Chondrocyte (in vitro differentiated cells): ENCODE data around the gene ZBTB18. TPM values are rescaled to one million over a fixed set of nuclear protein-coding genes. Genes with fewer than 3 reads are reported as not detected.

Experiments
- DNase-seq: peaks from one replicate; pipeline ENCODE4 v3.0.0; 2021; ENCODE audit warnings: mixed read lengths, low spot score
- H3K27ac Mint-ChIP-seq: one replicate; pipeline ENCODE4 v1.8.0; 2021; ENCODE audit warnings: mild to moderate bottlenecking, moderate library complexity, mixed read lengths; ENCODE audit not compliant: unreplicated experiment
- H3K27me3 Mint-ChIP-seq: 2 replicates; pipeline ENCODE4 v1.8.0; 2021; ENCODE audit warnings: low read depth, mixed read lengths
- H3K36me3 Mint-ChIP-seq: 2 replicates; pipeline ENCODE4 v1.8.0; 2021; ENCODE audit warnings: low read depth, mixed read lengths
- H3K4me1 Mint-ChIP-seq: 2 replicates; pipeline ENCODE4 v1.8.0; 2021; ENCODE audit warnings: low read depth, mild to moderate bottlenecking, mixed read lengths
- H3K4me3 Mint-ChIP-seq: one replicate; pipeline ENCODE4 v1.8.0; 2021; ENCODE audit warnings: mild to moderate bottlenecking, moderate library complexity, mixed read lengths; ENCODE audit not compliant: unreplicated experiment
- H3K9me3 Mint-ChIP-seq: 2 replicates; pipeline ENCODE4 v1.8.0; 2021; ENCODE audit warnings: low read depth, mixed read lengths
- CTCF ChIP-seq: fragments of 200-600 bp; sonication (generic); IDR thresholded peaks from 2 replicates; pipeline ENCODE4 v1.5.0; 2021; ENCODE audit warnings: antibody characterized with exemption, mild to moderate bottlenecking, moderate library complexity
- long read RNA-seq: library from polyadenylated mRNA; stranded (forward); transcript quantifications from one replicate; pipeline ENCODE4 v2.0.0, GENCODE V29; 2021
- total RNA-seq: library from RNA; stranded (reverse); gene quantifications from 3 replicates; pipeline ENCODE4 v1.2.1, GENCODE V29; 2021

The ZBTB18 gene
- total RNA-seq, result 21.1 to 21.5 TPM (median 21.2 TPM) in 3 replicates
- long read RNA-seq, partial matches to known transcripts, result 0 of 3 reads
- long read RNA-seq, other reads (novel, unspliced or antisense), result 3 of 3 reads

GRCh38 chr1:244050835-244051444 is at the start of gene ZBTB18:
ZBTB18 (plus strand) TSS chr1:244051283; CDS start chr1:244051432, 149 bp downstream.
- Mint-ChIP-seq H3K27me3 (no peaks in the 10 kb centered on the region), H3K36me3 (peaks cover 3% of the 10 kb centered on the region), H3K9me3 (no peaks in the 10 kb centered on the region), H3K27ac (no peak within 1 kb of the TSS), H3K4me3 (no peak within 1 kb of the TSS), H3K4me1 (peaks cover 20% of the 10 kb centered on the region)
- DNase-seq, result no peak
- TF ChIP-seq CTCF, result peak; percentile 19

- no peak for TF ChIP-seq CTCF
- H3K36me3 Mint-ChIP-seq, result no peaks in the 10 kb centered on the region
- H3K4me3 Mint-ChIP-seq, result no peak overlapping the region
- H3K4me1 Mint-ChIP-seq, result peaks cover 4% of the 10 kb centered on the region
- no peak overlapping the region for H3K27ac Mint-ChIP-seq
- H3K9me3 Mint-ChIP-seq, result no peaks in the 10 kb centered on the region
- no peaks in the 10 kb centered on the region for H3K27me3 Mint-ChIP-seq
- no peak for DNase-seq
Observed at GRCh38 chr1:244002721-244003120, 48.4 kb upstream of the ZBTB18 start.

GRCh38 chr1:244005455-244005854 is 45.6 kb upstream of the ZBTB18 start:
- Mint-ChIP-seq H3K4me3 (no peak overlapping the region), H3K36me3 (no peaks in the 10 kb centered on the region), H3K4me1 (peaks cover 6% of the 10 kb centered on the region), H3K27me3 (no peaks in the 10 kb centered on the region), H3K27ac (no peak overlapping the region), H3K9me3 (no peaks in the 10 kb centered on the region)
- no peak for TF ChIP-seq CTCF
- DNase-seq, result no peak

- Mint-ChIP-seq H3K4me3 (no peak overlapping the region), H3K9me3 (no peaks in the 10 kb centered on the region), H3K4me1 (peaks cover 16% of the 10 kb centered on the region), H3K27me3 (no peaks in the 10 kb centered on the region), H3K36me3 (no peaks in the 10 kb centered on the region), H3K27ac (no peak overlapping the region)
- TF ChIP-seq CTCF, result no peak
- no peak for DNase-seq
Observed at GRCh38 chr1:244006381-244006901, 44.6 kb upstream of the ZBTB18 start.

GRCh38 chr1:244006961-244007360 is 44.1 kb upstream of the ZBTB18 start:
- no peak for TF ChIP-seq CTCF
- no peak overlapping the region for H3K4me3 Mint-ChIP-seq
- no peaks in the 10 kb centered on the region for H3K9me3 Mint-ChIP-seq
- no peaks in the 10 kb centered on the region for H3K36me3 Mint-ChIP-seq
- no peak for DNase-seq
- H3K27me3 Mint-ChIP-seq, result no peaks in the 10 kb centered on the region
- peaks cover 16% of the 10 kb centered on the region for H3K4me1 Mint-ChIP-seq
- H3K27ac Mint-ChIP-seq, result no peak overlapping the region
